Vagina (tissue), 2 donors: ENCODE data around the gene PPP2R5C. TPM values are rescaled to one million over a fixed set of nuclear protein-coding genes. Genes with fewer than 3 reads are reported as not detected.
"Not testable (repeated sequence)": the region's sequence is repeated elsewhere in the genome, so short reads cannot be mapped to it uniquely, and the experiment has no call there.

Source experiments
- DNase-seq, 2 donors: peaks; one replicate each; pipeline ENCODE4 v3.0.0-alpha.2; 2017; ENCODE audit errors: extremely low spot score in 2 of 2
- H3K27ac ChIP-seq: fragments of 200-600 bp; sonication (generic); one replicate; pipeline ENCODE4 v1.5.1; 2019
- H3K27me3 ChIP-seq: fragments of 200-600 bp; sonication (generic); one replicate; pipeline ENCODE4 v1.5.1; 2019
- H3K36me3 ChIP-seq, 2 donors: fragments of 200-600 bp; sonication (generic); one replicate each; pipeline ENCODE4 v1.5.1; 2017 to 2019
- H3K4me1 ChIP-seq: fragments of 200-600 bp; sonication (generic); one replicate; pipeline ENCODE4 v1.5.1; 2019
- H3K4me3 ChIP-seq, 2 donors: fragments of 200-600 bp; sonication (generic); 1 replicate in 1 of 2; 2 replicates in 1 of 2; pipeline ENCODE4 v1.5.1; 2016 to 2019
- H3K9me3 ChIP-seq: fragments of 200-600 bp; sonication (generic); one replicate; pipeline ENCODE4 v1.5.1; 2019
- CTCF ChIP-seq, 3 experiments: fragments of 450-650 bp in 2 of 3; fragments of 200-600 bp in 1 of 3; sonication (generic) in 1 of 3; IDR thresholded peaks; one replicate each; pipeline ENCODE4 v1.5.1; 2017 to 2019; ENCODE audit warnings: antibody characterized with exemption in 3 of 3, mild to moderate bottlenecking in 2 of 3, moderate library complexity in 2 of 3
- POLR2A ChIP-seq, 2 donors: fragments of 450-650 bp; IDR thresholded peaks; one replicate each; pipeline ENCODE4 v1.6.1; 2017; ENCODE audit warnings: antibody characterized with exemption in 2 of 2, mild to moderate bottlenecking in 2 of 2, moderate library complexity in 2 of 2
- POLR2AphosphoS5 ChIP-seq, 2 donors: sonication (generic); formaldehyde crosslinking; IDR thresholded peaks; one replicate each; pipeline ENCODE4 v1.9.0; 2017; ENCODE audit warnings: antibody characterized with exemption in 2 of 2, mild to moderate bottlenecking in 2 of 2, low read depth in 1 of 2; ENCODE audit not compliant: insufficient read depth in 1 of 2
- intact Hi-C: fragments of 100-400 bp; cut with DNase I; formaldehyde crosslinking; loops from one replicate; pipeline ENCODE4 v1.15.1; 2023
- total RNA-seq: library from RNA; depleted of rRNA; stranded (reverse); fragments of >200 nt; gene quantifications from one replicate; pipeline ENCODE4 v1.2.3, GENCODE V29; 2016

The PPP2R5C gene
- total RNA-seq, 1 donor from 2014 or later, result 88.1 TPM

- peaks cover 53% of the 10 kb centered on the region for H3K4me1 ChIP-seq
- intact Hi-C loops, result loop anchor here (2.0 kb wide), 1 partner anchor 351 kb away; no protein-coding TSS in a partner anchor
Observed at GRCh38 chr14:101965770-101966722, 204.5 kb downstream of the PPP2R5C start.

GRCh38 chr14:101966742-101967141, 205.2 kb downstream of the PPP2R5C start:
- peak overlapping the region; percentile 9 for H3K27ac ChIP-seq
- DNase-seq, result no peak
- peaks cover 0 to 10% of the 10 kb centered on the region in 2 donors for H3K36me3 ChIP-seq
- no peaks in the 10 kb centered on the region for H3K27me3 ChIP-seq
- intact Hi-C loops, result no loop called here
- no peak overlapping the region for H3K4me3 ChIP-seq
- H3K9me3 ChIP-seq, result no peaks in the 10 kb centered on the region
- no peak for TF ChIP-seq POLR2AphosphoS5 (IDR thresholded peaks at IDR 0.05; ENCODE audit: insufficient read depth in 1 of 2, low read depth in 1 of 2)
- no peak for TF ChIP-seq CTCF (IDR thresholded peaks at IDR 0.05)
- no peak for TF ChIP-seq POLR2A (IDR thresholded peaks at IDR 0.05)
- peaks cover 56% of the 10 kb centered on the region for H3K4me1 ChIP-seq

More at GRCh38 chr14:101965770-101966722, 204.5 kb downstream of the PPP2R5C start:
- peak overlapping the region; percentile 95 to 97 for H3K4me3 ChIP-seq
- H3K36me3 ChIP-seq, result peaks cover 0 to 10% of the 10 kb centered on the region in 2 donors
- peak overlapping the region; percentile 99 for H3K27ac ChIP-seq
- TF ChIP-seq POLR2A (IDR thresholded peaks at IDR 0.05), result no peak
- TF ChIP-seq POLR2AphosphoS5 (IDR thresholded peaks at IDR 0.05; ENCODE audit: insufficient read depth in 1 of 2, low read depth in 1 of 2), result no peak
- TF ChIP-seq CTCF (IDR thresholded peaks at IDR 0.05), result no peak
- DNase-seq, result no peak
- H3K9me3 ChIP-seq, result no peaks in the 10 kb centered on the region
- no peaks in the 10 kb centered on the region for H3K27me3 ChIP-seq

- Histone ChIP-seq H3K36me3 (peaks cover 0 to 10% of the 10 kb centered on the region in 2 donors), H3K27me3 (no peaks in the 10 kb centered on the region), H3K27ac (peak overlapping the region; percentile 47), H3K4me3 (no peak overlapping the region), H3K9me3 (no peaks in the 10 kb centered on the region), H3K4me1 (peaks cover 69% of the 10 kb centered on the region)
- no peak for TF ChIP-seq POLR2AphosphoS5 (IDR thresholded peaks at IDR 0.05; ENCODE audit: insufficient read depth in 1 of 2, low read depth in 1 of 2)
- no peak for TF ChIP-seq POLR2A (IDR thresholded peaks at IDR 0.05)
- TF ChIP-seq CTCF (IDR thresholded peaks at IDR 0.05), result no peak
- intact Hi-C loops, result no loop called here
- DNase-seq, result no peak
Observed at GRCh38 chr14:101968186-101968585, 206.7 kb downstream of the PPP2R5C start.

GRCh38 chr14:101969481-101969880, 208.0 kb downstream of the PPP2R5C start:
- Histone ChIP-seq H3K27me3 (no peaks in the 10 kb centered on the region), H3K4me3 (no peak overlapping the region), H3K27ac (no peak overlapping the region), H3K9me3 (no peaks in the 10 kb centered on the region), H3K4me1 (peaks cover 76% of the 10 kb centered on the region), H3K36me3 (peaks cover 0 to 10% of the 10 kb centered on the region in 2 donors)
- intact Hi-C loops, result no loop called here
- no peak for DNase-seq
- TF ChIP-seq POLR2A (IDR thresholded peaks at IDR 0.05) (no peak), POLR2AphosphoS5 (IDR thresholded peaks at IDR 0.05; ENCODE audit: insufficient read depth in 1 of 2, low read depth in 1 of 2) (no peak)

GRCh38 chr14:101970830-101971400, 209.4 kb downstream of the PPP2R5C start:
- H3K27me3 ChIP-seq, result no peaks in the 10 kb centered on the region
- H3K9me3 ChIP-seq, result no peaks in the 10 kb centered on the region
- no peak overlapping the region for H3K4me3 ChIP-seq
- peaks cover 0 to 11% of the 10 kb centered on the region in 2 donors for H3K36me3 ChIP-seq
- peak overlapping the region; percentile 79 for H3K27ac ChIP-seq
- TF ChIP-seq POLR2A (IDR thresholded peaks at IDR 0.05) (no peak), CTCF (IDR thresholded peaks at IDR 0.05) (no peak), POLR2AphosphoS5 (IDR thresholded peaks at IDR 0.05; ENCODE audit: insufficient read depth in 1 of 2, low read depth in 1 of 2) (no peak)
- DNase-seq, result no peak
- intact Hi-C loops, result no loop called here
- peaks cover 81% of the 10 kb centered on the region for H3K4me1 ChIP-seq

GRCh38 chr14:101971458-101971857, 209.9 kb downstream of the PPP2R5C start:
- Histone ChIP-seq H3K4me1 (peaks cover 75% of the 10 kb centered on the region), H3K36me3 (peaks cover 0 to 16% of the 10 kb centered on the region in 2 donors), H3K27ac (peak overlapping the region; percentile 79)
- DNase-seq, H3K27me3 ChIP-seq, H3K9me3 ChIP-seq, intact Hi-C loops, H3K4me3 ChIP-seq: not testable (repeated sequence)
